Left ventricle myocardium inferior (tissue), 1 donor: ENCODE data around the gene SEZ6. TPM values are rescaled to one million over a fixed set of nuclear protein-coding genes. Genes with fewer than 3 reads are reported as not detected.

Experiments
- DNase-seq: peaks from one replicate; pipeline ENCODE4 v3.0.0-alpha.2; 2020
- H3K27ac ChIP-seq: fragments of 200-600 bp; replicated peaks from 2 replicates; pipeline ENCODE4 v1.8.0; 2021
- H3K27me3 ChIP-seq: fragments of 200-600 bp; 2 replicates; pipeline ENCODE4 v1.8.0; 2021; ENCODE audit warnings: low read depth
- H3K36me3 ChIP-seq: fragments of 200-600 bp; 2 replicates; pipeline ENCODE4 v1.8.0; 2021
- H3K4me1 ChIP-seq: fragments of 200-600 bp; 2 replicates; pipeline ENCODE4 v1.8.0; 2021
- H3K4me3 ChIP-seq: fragments of 200-600 bp; 2 replicates; pipeline ENCODE4 v1.8.0; 2021; ENCODE audit warnings: mild to moderate bottlenecking, moderate library complexity
- H3K9me3 ChIP-seq: fragments of 200-600 bp; replicated peaks from 2 replicates; pipeline ENCODE4 v1.8.0; 2021
- CTCF ChIP-seq: fragments of 200-600 bp; IDR thresholded peaks from 2 replicates; pipeline ENCODE4 v1.8.0; 2021; ENCODE audit warnings: antibody characterized with exemption, mild to moderate bottlenecking, borderline replicate concordance
- intact Hi-C: fragments of 100-400 bp; cut with micrococcal nuclease; formaldehyde crosslinking; loops from one replicate; pipeline ENCODE4 v1.11.0; 2022
- total RNA-seq: library from RNA; stranded (reverse); fragmentation: NEBNext Ultra II Directional; extraction: Animal tissue kit (Norgen Biotek cat#: 25700); gene quantifications from one replicate; pipeline ENCODE4 v1.2.1, GENCODE V29; 2021
- donor health status: DM: no; HTN: yes; CAD: no; lungs with severe emphysema.

Gene SEZ6
- total RNA-seq, 1 donor from 2014 or later, result not detected

GRCh38 chr17:28944862-28945741, 60.7 kb downstream of the SEZ6 start:
- intact Hi-C loops, result no loop called here
- Histone ChIP-seq H3K27ac (peak overlapping the region; percentile 100), H3K4me1 (peaks cover 93% of the 10 kb centered on the region), H3K4me3 (no peak overlapping the region), H3K36me3 (no peaks in the 10 kb centered on the region), H3K27me3 (no peaks in the 10 kb centered on the region), H3K9me3 (no peaks in the 10 kb centered on the region)
- no peak for TF ChIP-seq CTCF
- no peak for DNase-seq

- Histone ChIP-seq H3K27ac (no peak overlapping the region), H3K27me3 (no peaks in the 10 kb centered on the region), H3K4me1 (peaks cover 93% of the 10 kb centered on the region), H3K36me3 (no peaks in the 10 kb centered on the region), H3K4me3 (no peak overlapping the region), H3K9me3 (no peaks in the 10 kb centered on the region)
- intact Hi-C loops, result no loop called here
- DNase-seq, result no peak
- TF ChIP-seq CTCF, result no peak
Observed at GRCh38 chr17:28944343-28944742, 61.5 kb downstream of the SEZ6 start.

DNA sequence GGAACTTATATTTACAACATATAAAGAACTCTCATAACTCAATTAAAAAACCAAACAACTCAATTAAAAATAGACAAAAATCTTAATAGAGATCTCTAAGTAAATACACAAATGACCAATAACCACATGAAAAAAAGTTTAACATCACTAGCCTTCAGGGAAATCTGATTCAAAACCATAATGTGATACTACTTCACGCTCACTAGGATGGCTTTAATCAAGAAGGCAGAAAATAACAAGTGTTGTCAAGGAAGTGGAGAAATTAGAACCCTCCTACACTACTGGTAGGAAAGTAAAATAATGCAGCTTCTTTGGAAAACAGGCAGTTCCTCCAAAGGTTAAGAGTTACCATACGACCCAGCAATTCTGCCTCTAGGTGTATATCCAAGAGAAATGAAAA, 62.9 kb downstream of the SEZ6 start:
- intact Hi-C loops, result no loop called here
- no peak for TF ChIP-seq CTCF
- no peaks in the 10 kb centered on the region for H3K27me3 ChIP-seq
- H3K4me3 ChIP-seq, result no peak overlapping the region
- H3K27ac ChIP-seq, result no peak overlapping the region
- peaks cover 95% of the 10 kb centered on the region for H3K4me1 ChIP-seq
- DNase-seq, result no peak
- H3K9me3 ChIP-seq, result no peaks in the 10 kb centered on the region
- H3K36me3 ChIP-seq, result no peaks in the 10 kb centered on the region

GRCh38 chr17:28941251-28941650, 64.6 kb downstream of the SEZ6 start:
- Histone ChIP-seq H3K9me3 (no peaks in the 10 kb centered on the region), H3K36me3 (no peaks in the 10 kb centered on the region), H3K27me3 (no peaks in the 10 kb centered on the region), H3K4me1 (peaks cover 95% of the 10 kb centered on the region), H3K27ac (peak overlapping the region; percentile 67), H3K4me3 (no peak overlapping the region)
- no peak for TF ChIP-seq CTCF
- no peak for DNase-seq
- intact Hi-C loops, result no loop called here

DNA sequence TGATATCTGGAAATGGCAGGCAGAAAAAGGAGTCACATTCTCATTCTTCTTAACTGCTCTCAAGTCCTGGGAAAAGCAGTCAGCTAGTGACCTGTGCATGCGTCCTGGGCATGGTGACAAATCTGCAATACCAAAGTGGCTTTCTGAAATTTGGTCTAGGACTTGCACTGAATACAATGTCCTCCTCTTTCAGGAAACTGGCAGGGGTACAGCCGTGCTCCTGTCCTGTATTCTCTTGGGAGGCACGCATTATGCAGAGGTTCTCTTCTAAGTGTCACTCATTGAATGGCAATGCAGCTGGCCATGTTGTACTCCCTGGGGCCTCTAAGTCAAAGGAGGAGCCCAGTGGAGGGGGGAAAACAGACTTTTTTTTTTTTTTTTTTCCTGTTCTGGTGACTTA, 65.2 kb downstream of the SEZ6 start:
- H3K36me3 ChIP-seq, result no peaks in the 10 kb centered on the region
- H3K4me3 ChIP-seq, result no peak overlapping the region
- H3K27ac ChIP-seq, result peak overlapping the region; percentile 67
- TF ChIP-seq CTCF, result no peak
- H3K9me3 ChIP-seq, result no peaks in the 10 kb centered on the region
- DNase-seq, result peak; percentile 42
- no peaks in the 10 kb centered on the region for H3K27me3 ChIP-seq
- H3K4me1 ChIP-seq, result peaks cover 95% of the 10 kb centered on the region
- intact Hi-C loops, result no loop called here
